WTC11 (cell line): ENCODE data around the gene PREX1. TPM values are rescaled to one million over a fixed set of nuclear protein-coding genes. Genes with fewer than 3 reads are reported as not detected.

ENCODE experiments used
- ATAC-seq: fragments of 200-7000 bp; cut with Tn5 transposase; 2 replicates; pipeline ENCODE4 v1.10.0; 2021; ENCODE audit warnings: mild to moderate bottlenecking, moderate library complexity
- CTCF ChIA-PET: fragments of 300-600 bp; sonication (Branson Sonifier 250); formaldehyde crosslinking; loops from one replicate; lab custom pipeline; 2021; ENCODE audit warnings: antibody characterized with exemption; lab: Charles Lee
- POLR2A ChIA-PET: fragments of 350-600 bp; sonication (Branson Sonifier 250); formaldehyde crosslinking; loops from one replicate; lab custom pipeline; 2021; ENCODE audit warnings: antibody characterized with exemption; lab: Charles Lee
- DNase-seq: peaks from one replicate; pipeline ENCODE4 v3.0.0; 2021; ENCODE audit warnings: low spot score
- H3K27ac Mint-ChIP-seq: 2 replicates; pipeline ENCODE4 v1.8.0; 2021; ENCODE audit warnings: mixed read lengths
- H3K27me3 Mint-ChIP-seq: 2 replicates; pipeline ENCODE4 v1.8.0; 2021; ENCODE audit warnings: low read depth, mild to moderate bottlenecking, moderate library complexity, mixed read lengths
- H3K36me3 Mint-ChIP-seq: 2 replicates; pipeline ENCODE4 v1.8.0; 2021; ENCODE audit warnings: mixed read lengths
- H3K4me1 Mint-ChIP-seq: 2 replicates; pipeline ENCODE4 v1.8.0; 2022; ENCODE audit warnings: mixed read lengths
- H3K4me3 Mint-ChIP-seq: 2 replicates; pipeline ENCODE4 v1.8.0; 2021; ENCODE audit warnings: mild to moderate bottlenecking, moderate library complexity, mixed read lengths
- H3K9me3 Mint-ChIP-seq: 2 replicates; pipeline ENCODE4 v1.8.0; 2021; ENCODE audit warnings: mixed read lengths
- ETV6 ChIP-seq: sonication (generic); formaldehyde crosslinking; IDR thresholded peaks from 2 replicates; pipeline ENCODE4 v1.8.1; 2022; ENCODE audit warnings: mild to moderate bottlenecking, missing genetic modification reagents
- GRHL2 ChIP-seq: fragments of 250-450 bp; sonication (Bioruptor Pico); IDR thresholded peaks from 2 replicates; pipeline ENCODE4 v1.8.0; 2022; ENCODE audit warnings: mild to moderate bottlenecking, moderate library complexity; ENCODE audit not compliant: insufficient replicate concordance, severe bottlenecking
- GTF2I ChIP-seq: fragments of 250-450 bp; sonication (Bioruptor Pico); conservative IDR thresholded peaks from 2 replicates; pipeline ENCODE4 v1.4.0; 2021; ENCODE audit warnings: mild to moderate bottlenecking
- MXD4 ChIP-seq: fragments of 250-450 bp; sonication (Bioruptor Pico); IDR thresholded peaks from 2 replicates; pipeline ENCODE4 v1.8.0; 2021; ENCODE audit warnings: mild to moderate bottlenecking, moderate library complexity, borderline replicate concordance
- ZBTB21 ChIP-seq: sonication (generic); formaldehyde crosslinking; IDR thresholded peaks from 2 replicates; pipeline ENCODE4 v1.8.1; 2023; ENCODE audit warnings: mild to moderate bottlenecking, missing genetic modification reagents, borderline replicate concordance
- ZNF416 ChIP-seq: fragments of 250-450 bp; sonication (Bioruptor Pico); IDR thresholded peaks from 2 replicates; pipeline ENCODE4 v1.9.0; 2021; ENCODE audit warnings: mild to moderate bottlenecking, inconsistent platforms
- total RNA-seq: library from RNA; stranded (reverse); gene quantifications from 3 replicates; pipeline ENCODE4 v1.2.3, GENCODE V29; 2021
- TF ChIP-seq, protein P1 (sequence below): fragments of 250-450 bp; sonication (Bioruptor Pico); IDR thresholded peaks from 2 replicates; pipeline ENCODE4 v1.9.0; 2021; ENCODE audit warnings: mild to moderate bottlenecking
- TF ChIP-seq, protein P2 (sequence below): sonication (generic); formaldehyde crosslinking; IDR thresholded peaks from 2 replicates; pipeline ENCODE4 v1.8.1; 2022; ENCODE audit warnings: mild to moderate bottlenecking, moderate library complexity, missing genetic modification reagents

Gene PREX1
- total RNA-seq, 1 experiment from 2014 or later, result 17.3 TPM

DNA sequence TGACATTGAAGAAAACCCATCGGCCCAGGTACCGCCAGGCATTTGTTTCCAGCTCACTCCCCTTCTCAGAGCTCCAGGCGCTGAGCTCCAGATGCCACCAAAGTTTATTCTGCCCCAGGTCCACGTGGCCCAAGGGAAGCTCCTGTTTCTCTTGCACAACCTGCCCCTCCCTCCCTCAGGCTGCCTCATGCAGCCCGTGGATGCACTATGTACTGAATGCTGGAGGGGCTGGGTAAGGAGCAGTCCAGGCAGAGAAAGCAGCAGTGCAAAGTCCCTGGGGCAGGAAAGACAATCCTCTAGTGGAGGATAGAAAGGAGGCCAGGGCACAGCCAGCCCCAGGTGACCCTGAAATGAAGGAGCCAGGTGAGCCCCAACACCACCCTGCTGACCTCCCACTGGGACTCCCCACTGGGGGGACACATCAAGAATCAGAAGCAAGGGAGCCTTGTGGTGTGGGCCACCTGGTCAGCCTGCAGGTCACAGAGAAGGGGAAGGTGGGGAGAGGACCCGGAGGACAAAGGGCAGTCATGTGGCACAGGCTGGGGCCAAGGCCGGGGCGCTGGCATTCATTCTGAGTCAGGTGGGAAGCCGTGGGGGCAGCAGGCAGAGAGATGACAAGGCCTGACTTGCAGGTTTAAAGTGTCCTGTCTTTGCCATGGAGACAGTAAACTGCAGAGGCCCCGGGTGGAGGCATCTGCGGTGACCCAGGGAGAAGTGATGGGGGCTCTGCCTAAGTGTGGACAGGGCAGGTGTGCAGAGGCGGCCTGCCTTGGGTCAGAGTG is 230.1 kb downstream of the PREX1 start:
- POLR2A ChIA-PET, result no interaction called here
- DNase-seq (peak; percentile 5), ATAC-seq (no peak)
- Mint-ChIP-seq H3K27ac (no peak overlapping the region), H3K9me3 (peaks cover 9% of the 10 kb centered on the region), H3K27me3 (no peaks in the 10 kb centered on the region), H3K36me3 (no peaks in the 10 kb centered on the region), H3K4me3 (no peak overlapping the region), H3K4me1 (peaks cover 11% of the 10 kb centered on the region)
- CTCF ChIA-PET, result interaction anchor here (1.3 kb wide), 1 partner anchor 23 kb away, joined by 7 read pairs; no protein-coding TSS in a partner anchor
- TF ChIP-seq, protein P1, sequence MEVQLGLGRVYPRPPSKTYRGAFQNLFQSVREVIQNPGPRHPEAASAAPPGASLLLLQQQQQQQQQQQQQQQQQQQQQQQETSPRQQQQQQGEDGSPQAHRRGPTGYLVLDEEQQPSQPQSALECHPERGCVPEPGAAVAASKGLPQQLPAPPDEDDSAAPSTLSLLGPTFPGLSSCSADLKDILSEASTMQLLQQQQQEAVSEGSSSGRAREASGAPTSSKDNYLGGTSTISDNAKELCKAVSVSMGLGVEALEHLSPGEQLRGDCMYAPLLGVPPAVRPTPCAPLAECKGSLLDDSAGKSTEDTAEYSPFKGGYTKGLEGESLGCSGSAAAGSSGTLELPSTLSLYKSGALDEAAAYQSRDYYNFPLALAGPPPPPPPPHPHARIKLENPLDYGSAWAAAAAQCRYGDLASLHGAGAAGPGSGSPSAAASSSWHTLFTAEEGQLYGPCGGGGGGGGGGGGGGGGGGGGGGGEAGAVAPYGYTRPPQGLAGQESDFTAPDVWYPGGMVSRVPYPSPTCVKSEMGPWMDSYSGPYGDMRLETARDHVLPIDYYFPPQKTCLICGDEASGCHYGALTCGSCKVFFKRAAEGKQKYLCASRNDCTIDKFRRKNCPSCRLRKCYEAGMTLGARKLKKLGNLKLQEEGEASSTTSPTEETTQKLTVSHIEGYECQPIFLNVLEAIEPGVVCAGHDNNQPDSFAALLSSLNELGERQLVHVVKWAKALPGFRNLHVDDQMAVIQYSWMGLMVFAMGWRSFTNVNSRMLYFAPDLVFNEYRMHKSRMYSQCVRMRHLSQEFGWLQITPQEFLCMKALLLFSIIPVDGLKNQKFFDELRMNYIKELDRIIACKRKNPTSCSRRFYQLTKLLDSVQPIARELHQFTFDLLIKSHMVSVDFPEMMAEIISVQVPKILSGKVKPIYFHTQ (CRISPR knock-in tag), result no peak
- no peak for TF ChIP-seq ZNF416 (CRISPR knock-in tag)
- TF ChIP-seq, protein P2, sequence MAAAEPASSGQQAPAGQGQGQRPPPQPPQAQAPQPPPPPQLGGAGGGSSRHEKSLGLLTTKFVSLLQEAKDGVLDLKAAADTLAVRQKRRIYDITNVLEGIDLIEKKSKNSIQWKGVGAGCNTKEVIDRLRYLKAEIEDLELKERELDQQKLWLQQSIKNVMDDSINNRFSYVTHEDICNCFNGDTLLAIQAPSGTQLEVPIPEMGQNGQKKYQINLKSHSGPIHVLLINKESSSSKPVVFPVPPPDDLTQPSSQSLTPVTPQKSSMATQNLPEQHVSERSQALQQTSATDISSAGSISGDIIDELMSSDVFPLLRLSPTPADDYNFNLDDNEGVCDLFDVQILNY (CRISPR knock-in tag), result no peak
- no peak for TF ChIP-seq GRHL2
- no peak for TF ChIP-seq ZBTB21 (CRISPR knock-in tag)

DNA sequence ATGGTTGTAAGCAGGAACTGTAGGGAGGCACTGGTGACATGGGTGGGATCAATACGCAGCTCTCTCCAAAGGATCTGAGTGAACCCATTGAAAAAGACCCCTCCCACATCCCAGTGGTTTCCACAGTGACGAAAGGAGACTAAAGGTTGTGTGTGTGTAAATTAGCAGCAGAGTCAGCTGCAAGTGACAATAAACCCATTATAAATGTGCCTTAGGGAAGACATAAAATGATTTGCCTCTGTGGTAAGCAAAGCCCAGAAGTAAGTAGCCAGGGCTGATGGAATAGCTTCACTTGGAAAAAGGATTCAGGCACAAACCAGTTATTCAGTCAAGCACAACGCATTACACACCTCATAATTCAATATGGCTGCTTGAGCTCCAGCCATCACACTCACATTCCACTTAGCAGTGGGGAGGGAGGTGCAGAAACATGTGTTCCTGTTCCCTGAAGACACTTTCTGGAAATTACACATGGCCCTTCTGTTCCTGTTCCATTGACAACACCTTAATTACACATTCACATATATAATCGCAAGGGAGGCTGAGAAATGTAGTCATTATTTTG is 231.4 kb downstream of the PREX1 start:
- Mint-ChIP-seq H3K27me3 (no peaks in the 10 kb centered on the region), H3K27ac (no peak overlapping the region), H3K4me3 (no peak overlapping the region), H3K4me1 (peaks cover 9% of the 10 kb centered on the region), H3K36me3 (no peaks in the 10 kb centered on the region), H3K9me3 (peaks cover 9% of the 10 kb centered on the region)
- TF ChIP-seq, protein P1 (CRISPR knock-in tag), result no peak
- TF ChIP-seq GTF2I (CRISPR knock-in tag) (no peak), ETV6 (CRISPR knock-in tag) (no peak)
- DNase-seq (no peak), ATAC-seq (no peak)
- POLR2A ChIA-PET, result no interaction called here
- CTCF ChIA-PET, result interaction anchor here (3.3 kb wide), 1 partner anchor 24 kb away, joined by 15 read pairs; no protein-coding TSS in a partner anchor

DNA sequence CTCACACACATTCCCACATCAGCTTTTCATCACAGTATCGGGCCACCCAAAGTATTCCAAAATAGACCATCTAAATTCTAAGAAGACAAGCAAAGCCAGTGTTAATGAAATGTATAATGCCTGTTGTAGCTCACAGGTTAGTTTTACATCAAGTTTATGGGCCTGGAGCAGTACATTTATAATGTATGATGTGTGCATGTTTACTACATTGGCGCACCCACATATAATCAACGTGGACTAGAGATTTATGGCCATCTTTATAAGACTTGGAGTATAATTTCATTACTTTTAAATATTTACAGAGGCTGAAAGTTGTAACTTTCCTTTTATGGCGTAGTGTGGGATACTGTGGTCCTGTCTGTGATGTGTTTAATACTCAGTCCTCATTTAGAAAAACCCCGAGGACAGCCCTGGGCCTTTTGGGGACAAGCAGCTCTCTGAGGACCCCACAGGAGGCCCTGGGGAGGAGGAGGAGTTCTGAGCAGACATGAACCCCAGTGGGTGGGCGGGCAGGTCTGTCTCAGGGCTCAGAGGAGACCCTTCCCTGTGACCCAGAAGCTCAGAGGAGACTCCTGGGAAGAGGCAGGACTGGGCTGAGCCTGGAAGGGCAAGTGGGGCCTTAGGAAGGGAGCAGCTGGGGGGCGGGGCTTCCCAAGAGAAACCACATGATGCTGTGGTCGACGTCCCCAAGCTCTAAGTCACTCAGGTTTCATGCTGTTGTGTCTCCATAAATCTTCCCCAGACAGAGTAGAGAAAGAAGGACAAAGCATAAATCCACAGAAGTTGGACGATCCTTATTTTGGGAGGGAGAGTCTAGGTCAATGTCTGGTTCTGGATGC is 232.1 kb downstream of the PREX1 start:
- H3K36me3 Mint-ChIP-seq, result no peaks in the 10 kb centered on the region
- no peak for TF ChIP-seq ETV6 (CRISPR knock-in tag)
- no peak for TF ChIP-seq MXD4 (CRISPR knock-in tag)
- H3K9me3 Mint-ChIP-seq, result peaks cover 9% of the 10 kb centered on the region
- H3K27ac Mint-ChIP-seq, result no peak overlapping the region
- H3K27me3 Mint-ChIP-seq, result no peaks in the 10 kb centered on the region
- ChIA-PET CTCF (interaction anchor here (3.3 kb wide), 1 partner anchor 25 kb away, joined by 15 read pairs; no protein-coding TSS in a partner anchor), POLR2A (no interaction called here)
- ATAC-seq (no peak), DNase-seq (no peak)
- H3K4me3 Mint-ChIP-seq, result no peak overlapping the region
- peaks cover 9% of the 10 kb centered on the region for H3K4me1 Mint-ChIP-seq
